Loucy (cell line): ENCODE results near the gene TAF4.

Experiments used
- EZH2phosphoT487 ChIP-seq: fragments of 200-600 bp; IDR thresholded peaks from 2 replicates; pipeline ENCODE4 v1.6.1; 2018; ENCODE audit warnings: antibody characterized with exemption, mild to moderate bottlenecking, moderate library complexity, borderline replicate concordance
- TF ChIP-seq, protein P1 (sequence below): fragments of 200-600 bp; sonication (generic); conservative IDR thresholded peaks from 2 replicates; pipeline ENCODE4 v1.5.1; 2014; ENCODE audit warnings: mild to moderate bottlenecking, antibody characterized with exemption, low read length

DNA sequence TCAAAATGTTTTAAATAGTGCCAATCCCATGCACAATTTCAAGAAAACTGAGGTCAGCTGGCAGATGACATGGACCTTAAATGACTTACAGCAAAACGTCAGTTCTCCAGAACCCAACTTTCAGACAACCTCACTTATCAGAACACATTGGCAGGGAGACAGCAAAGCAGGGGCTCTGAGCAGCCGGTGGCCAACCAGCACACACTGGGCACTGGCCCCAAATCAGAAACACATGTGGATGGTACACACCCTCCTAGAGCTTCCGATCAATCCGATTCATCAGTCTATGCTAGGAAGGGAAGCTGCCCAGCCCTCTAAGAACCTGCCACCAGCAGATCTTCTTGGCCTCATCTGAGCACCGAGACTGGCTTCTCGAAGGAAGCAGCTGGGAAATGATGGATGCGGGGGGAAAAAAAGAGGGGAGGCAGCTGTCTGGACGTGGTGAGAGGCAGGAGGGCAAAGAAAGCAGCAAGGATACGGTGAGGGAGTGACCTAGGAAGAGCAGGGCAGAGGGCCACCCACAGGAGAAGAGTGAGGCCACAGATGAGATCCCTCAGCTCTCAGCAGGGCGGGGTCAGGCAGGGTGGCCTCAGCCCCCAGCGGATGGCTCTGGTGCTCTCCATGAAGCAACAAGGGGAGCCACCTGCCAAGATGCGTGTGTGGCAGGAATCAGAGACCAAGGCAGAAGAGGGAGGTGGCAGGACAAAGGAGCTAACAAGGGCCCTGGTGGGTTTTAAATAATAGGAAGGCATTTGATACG is 32.9 kb downstream of the TAF4 start:
- TF ChIP-seq, protein P1, sequence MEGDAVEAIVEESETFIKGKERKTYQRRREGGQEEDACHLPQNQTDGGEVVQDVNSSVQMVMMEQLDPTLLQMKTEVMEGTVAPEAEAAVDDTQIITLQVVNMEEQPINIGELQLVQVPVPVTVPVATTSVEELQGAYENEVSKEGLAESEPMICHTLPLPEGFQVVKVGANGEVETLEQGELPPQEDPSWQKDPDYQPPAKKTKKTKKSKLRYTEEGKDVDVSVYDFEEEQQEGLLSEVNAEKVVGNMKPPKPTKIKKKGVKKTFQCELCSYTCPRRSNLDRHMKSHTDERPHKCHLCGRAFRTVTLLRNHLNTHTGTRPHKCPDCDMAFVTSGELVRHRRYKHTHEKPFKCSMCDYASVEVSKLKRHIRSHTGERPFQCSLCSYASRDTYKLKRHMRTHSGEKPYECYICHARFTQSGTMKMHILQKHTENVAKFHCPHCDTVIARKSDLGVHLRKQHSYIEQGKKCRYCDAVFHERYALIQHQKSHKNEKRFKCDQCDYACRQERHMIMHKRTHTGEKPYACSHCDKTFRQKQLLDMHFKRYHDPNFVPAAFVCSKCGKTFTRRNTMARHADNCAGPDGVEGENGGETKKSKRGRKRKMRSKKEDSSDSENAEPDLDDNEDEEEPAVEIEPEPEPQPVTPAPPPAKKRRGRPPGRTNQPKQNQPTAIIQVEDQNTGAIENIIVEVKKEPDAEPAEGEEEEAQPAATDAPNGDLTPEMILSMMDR = no peak
- no peak for TF ChIP-seq EZH2phosphoT487
